WTC11 (cell line): Measurements from ENCODE around the gene AGBL4. TPM values are rescaled to one million over a fixed set of nuclear protein-coding genes. Genes with fewer than 3 reads are reported as not detected.

Experiments
- ATAC-seq: fragments of 200-7000 bp; cut with Tn5 transposase; 2 replicates; pipeline ENCODE4 v1.10.0; 2021; ENCODE audit warnings: mild to moderate bottlenecking, moderate library complexity
- CTCF ChIA-PET: fragments of 300-600 bp; sonication (Branson Sonifier 250); formaldehyde crosslinking; loops from one replicate; lab custom pipeline; 2021; ENCODE audit warnings: antibody characterized with exemption; lab: Charles Lee
- POLR2A ChIA-PET: fragments of 350-600 bp; sonication (Branson Sonifier 250); formaldehyde crosslinking; loops from one replicate; lab custom pipeline; 2021; ENCODE audit warnings: antibody characterized with exemption; lab: Charles Lee
- DNase-seq: peaks from one replicate; pipeline ENCODE4 v3.0.0; 2021; ENCODE audit warnings: low spot score
- H3K27ac Mint-ChIP-seq: 2 replicates; pipeline ENCODE4 v1.8.0; 2021; ENCODE audit warnings: mixed read lengths
- H3K27me3 Mint-ChIP-seq: 2 replicates; pipeline ENCODE4 v1.8.0; 2021; ENCODE audit warnings: low read depth, mild to moderate bottlenecking, moderate library complexity, mixed read lengths
- H3K36me3 Mint-ChIP-seq: 2 replicates; pipeline ENCODE4 v1.8.0; 2021; ENCODE audit warnings: mixed read lengths
- H3K4me1 Mint-ChIP-seq: 2 replicates; pipeline ENCODE4 v1.8.0; 2022; ENCODE audit warnings: mixed read lengths
- H3K4me3 Mint-ChIP-seq: 2 replicates; pipeline ENCODE4 v1.8.0; 2021; ENCODE audit warnings: mild to moderate bottlenecking, moderate library complexity, mixed read lengths
- H3K9me3 Mint-ChIP-seq: 2 replicates; pipeline ENCODE4 v1.8.0; 2021; ENCODE audit warnings: mixed read lengths
- ATF2 ChIP-seq: sonication (generic); formaldehyde crosslinking; IDR thresholded peaks from 2 replicates; pipeline ENCODE4 v1.8.1; 2022; ENCODE audit warnings: low read depth, missing genetic modification reagents, borderline replicate concordance
- ATF6 ChIP-seq: sonication (generic); formaldehyde crosslinking; IDR thresholded peaks from 2 replicates; pipeline ENCODE4 v1.8.1; 2023; ENCODE audit warnings: mild to moderate bottlenecking, missing genetic modification reagents
- CREB1 ChIP-seq: sonication (generic); formaldehyde crosslinking; IDR thresholded peaks from 2 replicates; pipeline ENCODE4 v1.8.0; 2023; ENCODE audit warnings: mild to moderate bottlenecking, missing genetic modification reagents
- CTCF ChIP-seq: fragments of 200-600 bp; IDR thresholded peaks from 2 replicates; pipeline ENCODE4 v1.8.0; 2022; ENCODE audit warnings: antibody characterized with exemption
- E2F1 ChIP-seq: sonication (generic); formaldehyde crosslinking; IDR thresholded peaks from 2 replicates; pipeline ENCODE4 v1.8.0; 2022; ENCODE audit warnings: mild to moderate bottlenecking, missing genetic modification reagents
- FOXP1 ChIP-seq: sonication (generic); formaldehyde crosslinking; IDR thresholded peaks from 2 replicates; pipeline ENCODE4 v1.8.0; 2022; ENCODE audit warnings: missing genetic modification reagents, mild to moderate bottlenecking, moderate library complexity, borderline replicate concordance
- GABPB1 ChIP-seq: sonication (generic); formaldehyde crosslinking; IDR thresholded peaks from 2 replicates; pipeline ENCODE4 v1.8.1; 2023; ENCODE audit warnings: mild to moderate bottlenecking, missing genetic modification reagents
- MAX ChIP-seq: sonication (generic); formaldehyde crosslinking; IDR thresholded peaks from 2 replicates; pipeline ENCODE4 v1.8.0; 2022; ENCODE audit warnings: mild to moderate bottlenecking, missing genetic modification reagents
- NFE2L1 ChIP-seq: sonication (generic); formaldehyde crosslinking; IDR thresholded peaks from 2 replicates; pipeline ENCODE4 v1.8.1; 2023; ENCODE audit warnings: missing genetic modification reagents
- SP1 ChIP-seq: sonication (generic); formaldehyde crosslinking; conservative IDR thresholded peaks from 2 replicates; pipeline ENCODE4 v1.8.1; 2022; ENCODE audit warnings: missing genetic modification reagents
- ZBTB43 ChIP-seq: sonication (generic); formaldehyde crosslinking; IDR thresholded peaks from 2 replicates; pipeline ENCODE4 v1.8.1; 2023; ENCODE audit warnings: mild to moderate bottlenecking, missing genetic modification reagents
- ZNF425 ChIP-seq: fragments of 250-450 bp; sonication (Bioruptor Pico); conservative IDR thresholded peaks from 2 replicates; pipeline ENCODE4 v1.9.0; 2021; ENCODE audit warnings: mild to moderate bottlenecking
- ZNF532 ChIP-seq: fragments of 250-450 bp; sonication (Bioruptor Pico); IDR thresholded peaks from 2 replicates; pipeline ENCODE4 v1.9.0; 2021; ENCODE audit warnings: mild to moderate bottlenecking, borderline replicate concordance
- total RNA-seq: library from RNA; stranded (reverse); gene quantifications from 3 replicates; pipeline ENCODE4 v1.2.3, GENCODE V29; 2021

AGBL4 gene
- total RNA-seq, 1 experiment from 2014 or later: 0.87 TPM

GRCh38 chr1:48668339-48668738 is 1355.4 kb downstream of the AGBL4 start:
- Mint-ChIP-seq H3K27me3 (no peaks in the 10 kb centered on the region), H3K9me3 (peaks cover 11% of the 10 kb centered on the region), H3K36me3 (no peaks in the 10 kb centered on the region), H3K4me1 (peaks cover 39% of the 10 kb centered on the region), H3K27ac (no peak overlapping the region; the same call in 1 of the 2 replicates), H3K4me3 (no peak overlapping the region)
- TF ChIP-seq GABPB1 (CRISPR knock-in tag) (no peak), E2F1 (CRISPR knock-in tag) (no peak), FOXP1 (no peak), CREB1 (CRISPR knock-in tag) (no peak), MAX (CRISPR knock-in tag) (no peak), ATF6 (no peak), SP1 (no peak), ZBTB43 (no peak), CTCF (no peak), ZNF532 (CRISPR knock-in tag) (no peak), ZNF425 (CRISPR knock-in tag) (no peak), NFE2L1 (no peak), ATF2 (no peak)
- DNase-seq (no peak), ATAC-seq (peak; percentile 19; the same call in 1 of the 2 replicates)
- CTCF ChIA-PET: interaction anchor here (3.7 kb wide), 1 partner anchor 9 kb away, joined by 16 read pairs; no protein-coding TSS in a partner anchor
- POLR2A ChIA-PET: no interaction called here
